PC-9 (cell line): ENCODE data around the gene UBE4A.

Experiments used
- EZH2 ChIP-seq: fragments of 200-600 bp; sonication (generic); IDR thresholded peaks from 2 replicates; pipeline ENCODE4 v1.8.0; 2017; ENCODE audit warnings: antibody characterized with exemption, low read depth
- TF ChIP-seq, protein P1 (sequence below): fragments of 200-600 bp; sonication (generic); conservative IDR thresholded peaks from 2 replicates; pipeline ENCODE4 v1.6.1; 2017; ENCODE audit warnings: mixed run types, antibody characterized with exemption, mild to moderate bottlenecking, moderate library complexity

GRCh38 chr11:118427707-118428106, 68.3 kb downstream of the UBE4A start:
- TF ChIP-seq, protein P1, sequence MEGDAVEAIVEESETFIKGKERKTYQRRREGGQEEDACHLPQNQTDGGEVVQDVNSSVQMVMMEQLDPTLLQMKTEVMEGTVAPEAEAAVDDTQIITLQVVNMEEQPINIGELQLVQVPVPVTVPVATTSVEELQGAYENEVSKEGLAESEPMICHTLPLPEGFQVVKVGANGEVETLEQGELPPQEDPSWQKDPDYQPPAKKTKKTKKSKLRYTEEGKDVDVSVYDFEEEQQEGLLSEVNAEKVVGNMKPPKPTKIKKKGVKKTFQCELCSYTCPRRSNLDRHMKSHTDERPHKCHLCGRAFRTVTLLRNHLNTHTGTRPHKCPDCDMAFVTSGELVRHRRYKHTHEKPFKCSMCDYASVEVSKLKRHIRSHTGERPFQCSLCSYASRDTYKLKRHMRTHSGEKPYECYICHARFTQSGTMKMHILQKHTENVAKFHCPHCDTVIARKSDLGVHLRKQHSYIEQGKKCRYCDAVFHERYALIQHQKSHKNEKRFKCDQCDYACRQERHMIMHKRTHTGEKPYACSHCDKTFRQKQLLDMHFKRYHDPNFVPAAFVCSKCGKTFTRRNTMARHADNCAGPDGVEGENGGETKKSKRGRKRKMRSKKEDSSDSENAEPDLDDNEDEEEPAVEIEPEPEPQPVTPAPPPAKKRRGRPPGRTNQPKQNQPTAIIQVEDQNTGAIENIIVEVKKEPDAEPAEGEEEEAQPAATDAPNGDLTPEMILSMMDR, result no peak
- no peak for TF ChIP-seq EZH2
